ENCODE data around the gene LMO4. TPM values are rescaled to one million over a fixed set of nuclear protein-coding genes. Genes with fewer than 3 reads are reported as not detected.

LMO4 gene
- total and polyA plus RNA-seq, 10 of the 15 experiments (the other 5 are each of a cell fraction or from before 2014, with no cell fraction given) = 3.8 to 76.6 (median 20.7) TPM

DNA sequence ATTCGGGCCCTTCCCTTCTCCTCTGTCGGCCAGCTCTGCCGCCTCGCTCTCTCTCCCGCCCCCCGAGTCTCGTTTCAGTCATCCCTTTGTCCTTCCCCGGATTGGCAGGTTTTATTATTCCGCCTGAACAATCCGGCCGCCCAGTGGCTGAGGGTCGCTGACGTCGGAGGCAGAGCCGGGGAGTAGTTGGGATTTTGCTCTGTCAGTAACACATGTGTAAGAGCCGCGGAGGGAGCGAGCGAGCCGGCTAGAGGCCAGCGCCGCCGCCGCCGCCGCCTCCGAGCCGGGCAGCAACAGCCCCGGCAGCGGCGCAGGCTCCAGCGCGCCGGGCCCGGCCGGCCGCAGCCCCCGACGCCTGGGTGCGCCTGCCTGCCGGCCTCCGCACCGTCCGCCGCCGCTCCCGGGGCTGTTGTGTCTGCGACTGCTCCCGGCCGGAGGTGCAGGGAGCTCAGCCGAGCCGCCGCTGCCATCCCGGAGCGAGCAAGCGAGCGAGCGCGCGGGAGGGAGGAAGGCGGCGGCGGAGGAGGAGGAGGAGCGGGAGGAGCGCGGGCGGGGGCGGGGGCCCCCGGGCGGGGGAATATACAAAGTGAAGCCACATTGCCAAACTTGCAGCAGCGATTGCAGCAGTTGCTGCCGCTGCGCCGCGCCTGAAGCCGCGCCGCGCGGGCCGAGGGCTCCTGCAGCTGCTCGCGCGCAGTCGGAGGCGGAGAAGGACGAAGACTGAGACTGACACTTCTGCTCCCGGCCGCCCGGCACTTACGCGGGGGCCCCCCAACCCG is at the start of gene LMO4 (continued):
- TF ChIP-seq, protein P1, sequence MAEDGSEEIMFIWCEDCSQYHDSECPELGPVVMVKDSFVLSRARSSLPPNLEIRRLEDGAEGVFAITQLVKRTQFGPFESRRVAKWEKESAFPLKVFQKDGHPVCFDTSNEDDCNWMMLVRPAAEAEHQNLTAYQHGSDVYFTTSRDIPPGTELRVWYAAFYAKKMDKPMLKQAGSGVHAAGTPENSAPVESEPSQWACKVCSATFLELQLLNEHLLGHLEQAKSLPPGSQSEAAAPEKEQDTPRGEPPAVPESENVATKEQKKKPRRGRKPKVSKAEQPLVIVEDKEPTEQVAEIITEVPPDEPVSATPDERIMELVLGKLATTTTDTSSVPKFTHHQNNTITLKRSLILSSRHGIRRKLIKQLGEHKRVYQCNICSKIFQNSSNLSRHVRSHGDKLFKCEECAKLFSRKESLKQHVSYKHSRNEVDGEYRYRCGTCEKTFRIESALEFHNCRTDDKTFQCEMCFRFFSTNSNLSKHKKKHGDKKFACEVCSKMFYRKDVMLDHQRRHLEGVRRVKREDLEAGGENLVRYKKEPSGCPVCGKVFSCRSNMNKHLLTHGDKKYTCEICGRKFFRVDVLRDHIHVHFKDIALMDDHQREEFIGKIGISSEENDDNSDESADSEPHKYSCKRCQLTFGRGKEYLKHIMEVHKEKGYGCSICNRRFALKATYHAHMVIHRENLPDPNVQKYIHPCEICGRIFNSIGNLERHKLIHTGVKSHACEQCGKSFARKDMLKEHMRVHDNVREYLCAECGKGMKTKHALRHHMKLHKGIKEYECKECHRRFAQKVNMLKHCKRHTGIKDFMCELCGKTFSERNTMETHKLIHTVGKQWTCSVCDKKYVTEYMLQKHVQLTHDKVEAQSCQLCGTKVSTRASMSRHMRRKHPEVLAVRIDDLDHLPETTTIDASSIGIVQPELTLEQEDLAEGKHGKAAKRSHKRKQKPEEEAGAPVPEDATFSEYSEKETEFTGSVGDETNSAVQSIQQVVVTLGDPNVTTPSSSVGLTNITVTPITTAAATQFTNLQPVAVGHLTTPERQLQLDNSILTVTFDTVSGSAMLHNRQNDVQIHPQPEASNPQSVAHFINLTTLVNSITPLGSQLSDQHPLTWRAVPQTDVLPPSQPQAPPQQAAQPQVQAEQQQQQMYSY (CRISPR knock-in tag; IDR thresholded peaks at IDR 0.05) = no peak
- no peak for TF ChIP-seq ESRRA (IDR thresholded peaks at IDR 0.05; ENCODE audit: low read length)
- TF ChIP-seq PAX5 (IDR thresholded peaks at IDR 0.05; ENCODE audit: borderline replicate concordance, low read depth, low read length) = no peak
- no peak for TF ChIP-seq EP300 (IDR thresholded peaks at IDR 0.05; ENCODE audit: borderline replicate concordance in 1 of 2, control insufficient read depth in 1 of 2, low read depth in 2 of 2, low read length in 2 of 2)

DNA sequence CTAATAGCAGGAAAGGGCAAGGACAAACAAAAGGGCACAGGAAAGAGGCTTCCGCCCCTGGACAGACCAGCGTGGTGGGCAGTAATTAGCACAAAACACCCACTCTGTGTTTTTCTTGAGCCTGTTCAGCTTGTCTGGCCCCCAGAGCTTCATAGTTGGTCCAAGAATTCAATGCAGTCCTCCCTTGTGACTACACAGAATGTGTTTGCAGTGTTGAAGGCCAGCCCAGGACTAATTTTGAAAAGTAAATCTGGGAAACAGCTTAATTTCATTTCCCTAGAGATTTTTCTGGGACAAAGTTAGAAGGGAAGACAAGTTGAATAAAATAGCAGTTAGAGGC is 49.2 kb upstream of the LMO4 start:
- no TSS peak for BruUV-seq (replicated peaks)
- RAD21 ChIA-PET (ENCODE audit: unreplicated experiment) = interaction anchor here (1.5 kb wide), 1 partner anchor 150 kb away, joined by 4 read pairs; no protein-coding TSS in a partner anchor
- Histone ChIP-seq H3K36me3 (ENCODE audit: control insufficient read depth in 2 of 2, insufficient read depth in 2 of 2, low read length in 1 of 2) (no peaks in the 10 kb centered on the region), H2AFZ (ENCODE audit: control insufficient read depth, low read depth, low read length) (no peak overlapping the region), H3K4me2 (ENCODE audit: control insufficient read depth, insufficient read depth) (no peak overlapping the region), H4K20me1 (ENCODE audit: control insufficient read depth, insufficient read depth) (no peaks in the 10 kb centered on the region), H3K27ac (ENCODE audit: control insufficient read depth, insufficient read depth) (no peak overlapping the region), H3K4me3 (no peak overlapping the region), H3K9ac (ENCODE audit: control insufficient read depth, insufficient read depth, low read length) (no peak overlapping the region), H3K27me3 (replicated peaks in 1 of 2; ENCODE audit: control insufficient read depth in 2 of 2, insufficient read depth in 2 of 2, low read length in 1 of 2) (0 out of 4 replicates have a peak, but pooled peaks cover 0 to 3% of the 10 kb centered on the region in 2 experiments), H3K79me2 (ENCODE audit: control insufficient read depth, insufficient read depth, low read length) (no peaks in the 10 kb centered on the region), H3K4me1 (ENCODE audit: control insufficient read depth, insufficient read depth, low read length) (no peaks in the 10 kb centered on the region), H3K9me3 (replicated peaks; ENCODE audit: control insufficient read depth, insufficient read depth, low read length) (no peaks in the 10 kb centered on the region)
- POLR2A ChIA-PET = no interaction called here
- SMC1A ChIA-PET (ENCODE audit: uncharacterized antibody, unreplicated experiment) = interaction anchor here (1.2 to 2.0 kb wide), 4 partner anchors 14 to 132 kb away, joined by 4 to 6 read pairs (median 5); no protein-coding TSS in a partner anchor
- ATAC-seq = no peak
- FAIRE-seq = no peak
- in situ Hi-C loops (cut with MboI) = no loop called here
- no peak for DNase-seq (ENCODE audit: low read depth, low spot score)
- intact Hi-C loops (cut with micrococcal nuclease; ENCODE audit: unreplicated experiment) = loop anchor here (5.0 kb wide), 1 partner anchor 52 kb away; no protein-coding TSS in a partner anchor
- 72% methylated on average over 2 of the region's 2 CpGs for WGBS (ENCODE audit: insufficient coverage, insufficient replicate concordance, low lambda C conversion rate, missing lambda C conversion rate)
- CTCF ChIA-PET = interaction anchor here (0.7 to 1.8 kb wide), 11 partner anchors 9 to 185 kb away, joined by 3 to 8 read pairs (median 3); no protein-coding TSS in a partner anchor
- no peak for TF ChIP-seq MTA3 (IDR thresholded peaks at IDR 0.05; ENCODE audit: borderline replicate concordance, low read length)
- TF ChIP-seq, protein P2, sequence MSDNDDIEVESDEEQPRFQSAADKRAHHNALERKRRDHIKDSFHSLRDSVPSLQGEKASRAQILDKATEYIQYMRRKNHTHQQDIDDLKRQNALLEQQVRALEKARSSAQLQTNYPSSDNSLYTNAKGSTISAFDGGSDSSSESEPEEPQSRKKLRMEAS (IDR thresholded peaks at IDR 0.05; ENCODE audit: low read depth, low read length) = no peak
- TF ChIP-seq, protein P3, sequence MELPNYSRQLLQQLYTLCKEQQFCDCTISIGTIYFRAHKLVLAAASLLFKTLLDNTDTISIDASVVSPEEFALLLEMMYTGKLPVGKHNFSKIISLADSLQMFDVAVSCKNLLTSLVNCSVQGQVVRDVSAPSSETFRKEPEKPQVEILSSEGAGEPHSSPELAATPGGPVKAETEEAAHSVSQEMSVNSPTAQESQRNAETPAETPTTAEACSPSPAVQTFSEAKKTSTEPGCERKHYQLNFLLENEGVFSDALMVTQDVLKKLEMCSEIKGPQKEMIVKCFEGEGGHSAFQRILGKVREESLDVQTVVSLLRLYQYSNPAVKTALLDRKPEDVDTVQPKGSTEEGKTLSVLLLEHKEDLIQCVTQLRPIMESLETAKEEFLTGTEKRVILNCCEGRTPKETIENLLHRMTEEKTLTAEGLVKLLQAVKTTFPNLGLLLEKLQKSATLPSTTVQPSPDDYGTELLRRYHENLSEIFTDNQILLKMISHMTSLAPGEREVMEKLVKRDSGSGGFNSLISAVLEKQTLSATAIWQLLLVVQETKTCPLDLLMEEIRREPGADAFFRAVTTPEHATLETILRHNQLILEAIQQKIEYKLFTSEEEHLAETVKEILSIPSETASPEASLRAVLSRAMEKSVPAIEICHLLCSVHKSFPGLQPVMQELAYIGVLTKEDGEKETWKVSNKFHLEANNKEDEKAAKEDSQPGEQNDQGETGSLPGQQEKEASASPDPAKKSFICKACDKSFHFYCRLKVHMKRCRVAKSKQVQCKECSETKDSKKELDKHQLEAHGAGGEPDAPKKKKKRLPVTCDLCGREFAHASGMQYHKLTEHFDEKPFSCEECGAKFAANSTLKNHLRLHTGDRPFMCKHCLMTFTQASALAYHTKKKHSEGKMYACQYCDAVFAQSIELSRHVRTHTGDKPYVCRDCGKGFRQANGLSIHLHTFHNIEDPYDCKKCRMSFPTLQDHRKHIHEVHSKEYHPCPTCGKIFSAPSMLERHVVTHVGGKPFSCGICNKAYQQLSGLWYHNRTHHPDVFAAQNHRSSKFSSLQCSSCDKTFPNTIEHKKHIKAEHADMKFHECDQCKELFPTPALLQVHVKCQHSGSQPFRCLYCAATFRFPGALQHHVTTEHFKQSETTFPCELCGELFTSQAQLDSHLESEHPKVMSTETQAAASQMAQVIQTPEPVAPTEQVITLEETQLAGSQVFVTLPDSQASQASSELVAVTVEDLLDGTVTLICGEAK (IDR thresholded peaks at IDR 0.05; ENCODE audit: borderline replicate concordance) = no peak
- TF ChIP-seq EED (IDR thresholded peaks at IDR 0.05; ENCODE audit: low read depth) = no peak
- TF ChIP-seq, protein P4, sequence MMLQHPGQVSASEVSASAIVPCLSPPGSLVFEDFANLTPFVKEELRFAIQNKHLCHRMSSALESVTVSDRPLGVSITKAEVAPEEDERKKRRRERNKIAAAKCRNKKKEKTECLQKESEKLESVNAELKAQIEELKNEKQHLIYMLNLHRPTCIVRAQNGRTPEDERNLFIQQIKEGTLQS (IDR thresholded peaks at IDR 0.05; ENCODE audit: borderline replicate concordance, extremely low read depth, low read depth, low read length) = no peak
- no peak for TF ChIP-seq ASH2L (IDR thresholded peaks at IDR 0.05; ENCODE audit: borderline replicate concordance, low read depth)
- no peak for TF ChIP-seq ZZZ3 (IDR thresholded peaks at IDR 0.05; ENCODE audit: control insufficient read depth, insufficient read length, low read depth)
